HEK293T (cell line): ENCODE data around the gene LMOD1.
"Not testable (repeated sequence)": the region's sequence is repeated elsewhere in the genome, so short reads cannot be mapped to it uniquely, and the experiment has no call there.

Experiments
- FOXA1 ChIP-seq: fragments of 450-650 bp; IDR thresholded peaks from 2 replicates; pipeline ENCODE4 v1.6.1; 2016; ENCODE audit warnings: mild to moderate bottlenecking
- FOXM1 ChIP-seq: fragments of 450-650 bp; IDR thresholded peaks from 2 replicates; pipeline ENCODE4 v1.6.1; 2017; ENCODE audit warnings: mild to moderate bottlenecking, borderline replicate concordance

- not testable (repeated sequence) for TF ChIP-seq FOXA1, FOXM1
Observed at GRCh38 chr1:201962382-201962781, 16.0 kb upstream of the LMOD1 start.
